Urothelium cell line (cell line): ENCODE data around the gene IMMP2L.
"Not testable (repeated sequence)": the region's sequence is repeated elsewhere in the genome, so short reads cannot be mapped to it uniquely, and the experiment has no call there.

ENCODE experiments used
- DNase-seq: peaks from one replicate; pipeline ENCODE4 v3.0.0; 2011; ENCODE audit warnings: low spot score, mixed read lengths
- FAIRE-seq: peaks from 2 replicates; lab custom pipeline; 2011; peaks lifted over from hg19 to GRCh38; lab: Jason Lieb, UNC

IMMP2L gene

DNA sequence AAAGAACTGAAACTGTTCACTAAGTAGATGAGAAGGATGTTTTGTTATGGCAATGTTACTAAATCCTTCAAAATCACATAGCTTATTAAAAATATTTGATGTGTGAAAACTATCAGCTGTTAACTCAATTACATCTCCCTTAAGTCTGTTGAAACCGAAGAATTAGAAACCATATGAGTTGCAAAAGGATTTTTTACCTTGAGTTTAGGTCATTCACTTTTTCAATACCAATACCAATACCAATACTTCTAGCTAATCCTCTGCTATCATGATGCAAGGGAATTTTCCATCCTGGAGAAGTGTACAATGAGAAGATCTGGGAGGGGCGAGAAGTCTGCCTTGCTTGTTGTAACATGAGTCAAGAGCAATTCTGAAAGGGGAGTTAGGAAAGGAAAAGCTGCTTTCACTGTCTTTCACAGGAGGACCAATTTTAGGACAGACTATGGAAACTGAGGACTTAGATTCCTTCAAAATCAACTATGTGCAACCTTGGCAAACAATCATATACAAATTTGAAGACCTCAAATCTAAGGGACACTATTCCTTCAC, 199.7 kb downstream of the IMMP2L start:
- DNase-seq = peak; percentile 13
- FAIRE-seq = no peak

DNA sequence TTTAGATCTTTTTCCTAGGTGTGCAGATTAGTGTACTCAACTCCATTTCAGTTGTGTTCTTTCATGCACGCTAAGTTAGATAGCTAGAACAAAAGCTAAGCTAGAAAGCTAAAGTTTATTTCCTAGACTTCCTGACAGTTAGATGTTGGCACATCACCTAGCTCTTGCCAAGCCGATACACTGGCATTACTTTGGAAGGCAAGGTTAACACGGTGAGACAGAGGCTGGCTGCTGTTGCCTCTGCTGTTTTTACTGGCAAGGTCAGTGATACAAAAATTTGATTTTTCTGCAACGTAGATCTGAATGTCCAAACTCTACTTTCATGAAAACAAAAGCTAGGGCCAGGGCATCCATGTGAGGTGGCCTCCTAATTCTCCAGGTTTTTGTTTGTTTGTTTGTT, 203.4 kb downstream of the IMMP2L start:
- FAIRE-seq = no peak
- DNase-seq = no peak

DNA sequence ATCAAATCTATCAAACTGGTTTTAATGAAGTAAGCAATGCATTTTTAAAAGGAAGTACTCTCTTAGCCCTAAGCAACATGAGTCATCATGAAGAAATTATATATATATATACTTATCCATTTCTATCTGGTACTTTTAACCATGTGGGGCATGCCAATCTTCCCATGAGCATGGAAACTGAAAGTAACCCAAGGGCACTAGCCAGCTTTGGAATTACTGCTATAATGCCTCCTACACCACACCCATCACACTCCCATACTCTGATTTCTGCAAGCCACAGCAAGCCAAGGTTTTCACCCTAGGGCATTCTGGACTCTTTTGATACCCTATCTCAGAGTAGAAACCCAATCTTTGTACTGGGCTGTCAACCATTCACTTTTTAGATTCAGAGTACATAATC, 204.6 kb downstream of the IMMP2L start:
- DNase-seq = no peak
- FAIRE-seq = no peak

- FAIRE-seq (no peak), DNase-seq (no peak)
Measured at GRCh38 chr7:111356941-111357340, 205.4 kb downstream of the IMMP2L start.

GRCh38 chr7:111352319-111352718, 210.0 kb downstream of the IMMP2L start:
- FAIRE-seq = no peak
- DNase-seq = no peak

- no peak for DNase-seq
- no peak for FAIRE-seq
Measured at GRCh38 chr7:111346219-111346618, 216.1 kb downstream of the IMMP2L start.

DNA sequence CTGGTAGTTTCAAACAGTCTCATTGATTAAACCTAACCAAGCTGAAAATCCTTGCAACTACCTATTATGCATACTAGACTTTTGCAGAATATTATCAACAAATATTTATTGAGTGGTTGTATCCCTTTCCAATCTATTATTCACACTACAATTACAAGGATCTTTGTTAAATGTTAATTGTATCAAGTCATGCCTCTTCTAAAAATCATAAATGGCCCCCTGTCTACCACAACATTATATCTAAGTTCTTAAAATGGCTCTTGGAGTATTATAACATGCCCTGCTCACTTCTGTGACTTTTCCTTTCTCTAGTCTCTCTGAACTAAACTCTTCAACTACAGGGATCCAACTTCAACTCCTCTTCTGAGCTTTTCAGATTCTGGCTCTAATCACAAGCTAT, 219.3 kb downstream of the IMMP2L start:
- DNase-seq (no peak), FAIRE-seq (no peak)

DNA sequence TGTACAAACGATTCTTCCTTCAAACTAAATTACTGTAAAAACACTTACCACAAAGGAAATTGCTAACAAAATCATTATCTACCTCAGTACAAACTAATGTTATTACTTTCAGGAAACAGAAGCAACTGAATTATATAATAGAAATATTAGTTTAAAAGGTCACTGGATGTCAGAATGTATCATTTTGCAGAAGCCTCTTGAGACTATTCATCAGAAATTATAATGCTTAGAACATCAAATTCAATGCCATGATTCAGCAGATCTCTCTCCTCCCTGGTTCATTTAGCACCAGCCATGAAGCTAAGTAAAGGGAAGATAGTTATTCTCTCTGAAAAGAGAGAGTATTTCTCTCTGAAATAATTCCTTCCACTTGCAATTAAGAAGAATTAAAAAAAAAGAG, 223.3 kb downstream of the IMMP2L start:
- no peak for DNase-seq
- no peak for FAIRE-seq

GRCh38 chr7:111333010-111333409, 229.3 kb downstream of the IMMP2L start:
- FAIRE-seq (no peak), DNase-seq (no peak)

GRCh38 chr7:111330235-111330523, 232.1 kb downstream of the IMMP2L start:
- DNase-seq (no peak), FAIRE-seq (no peak)

DNA sequence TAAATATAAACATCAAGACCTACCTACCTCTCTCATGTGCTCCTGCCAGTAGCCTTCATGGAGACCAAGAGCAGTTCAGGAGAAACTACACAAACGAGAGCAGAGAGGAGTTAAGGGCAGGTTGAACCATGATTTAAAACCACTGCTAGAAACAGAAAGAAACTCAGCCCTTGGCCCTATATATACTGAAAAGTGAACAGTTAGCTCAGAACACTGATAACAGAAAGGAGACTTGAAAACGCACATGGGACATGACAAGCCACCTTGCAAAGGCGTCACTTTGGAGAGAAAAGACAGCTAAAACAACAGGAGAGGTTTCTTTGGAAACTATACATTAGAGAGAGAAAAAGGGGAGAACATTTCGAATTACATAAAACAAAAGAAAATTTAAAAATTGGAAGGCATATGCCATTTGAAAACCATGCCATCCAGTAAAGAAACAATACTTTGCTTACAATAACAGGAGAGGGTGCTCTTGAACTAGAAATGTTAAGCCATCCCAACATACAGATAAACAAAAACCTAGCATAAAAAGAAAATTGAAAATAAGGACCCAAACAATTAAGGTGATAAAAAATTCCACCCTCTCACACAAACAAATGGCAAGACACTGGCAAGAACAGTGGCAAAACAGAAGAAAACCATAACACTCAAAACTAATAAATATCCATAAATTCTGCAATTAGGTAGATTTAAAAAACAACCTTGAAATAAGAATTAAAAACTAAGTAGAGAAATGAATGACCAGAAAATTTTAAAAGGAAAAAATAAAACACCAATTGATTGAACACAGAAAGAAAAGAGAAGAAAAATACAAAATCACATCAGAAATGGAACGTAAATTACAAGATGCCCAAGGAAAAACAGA, 232.7 kb downstream of the IMMP2L start:
- DNase-seq (no peak), FAIRE-seq (no peak)

GRCh38 chr7:111328487-111328886, 233.8 kb downstream of the IMMP2L start:
- FAIRE-seq (no peak), DNase-seq (no peak)

DNA sequence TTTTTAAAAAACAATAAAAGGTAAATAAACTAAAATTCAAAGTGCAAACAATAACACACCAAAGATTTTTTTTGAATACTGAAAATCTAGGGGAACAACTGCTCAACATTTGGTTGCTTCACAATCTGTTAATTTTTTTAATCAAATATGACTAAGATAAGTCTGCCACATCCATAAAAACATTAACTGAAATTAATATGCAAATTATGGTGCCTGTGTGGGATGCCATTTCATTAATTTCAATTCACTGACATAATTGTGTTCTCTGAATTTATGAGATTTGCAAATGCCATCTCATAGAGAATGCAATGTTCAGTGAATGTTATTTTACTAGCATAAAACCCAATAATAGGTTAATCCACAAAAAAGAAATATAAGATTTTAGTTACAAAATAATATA, 237.5 kb downstream of the IMMP2L start:
- FAIRE-seq (no peak), DNase-seq (no peak)

GRCh38 chr7:111324228-111324627, 238.1 kb downstream of the IMMP2L start:
- FAIRE-seq (no peak), DNase-seq (no peak)

DNA sequence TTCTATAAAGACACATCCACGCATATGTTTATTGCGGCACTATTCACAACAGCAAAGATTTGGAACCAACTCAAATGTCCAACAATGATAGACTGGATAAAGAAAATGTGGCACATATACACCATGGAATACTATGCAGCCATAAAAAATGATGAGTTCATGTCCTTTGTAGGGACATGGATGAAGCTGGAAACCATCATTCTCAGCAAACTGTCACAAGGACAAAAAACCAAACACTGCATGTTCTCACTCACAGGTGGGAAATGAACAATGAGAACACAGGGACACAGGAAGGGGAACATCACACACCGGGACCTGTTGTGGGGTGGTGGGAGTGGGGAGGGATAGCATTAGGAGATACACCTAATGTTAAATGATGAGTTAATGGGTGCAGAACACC, 238.6 kb downstream of the IMMP2L start:
- not testable (repeated sequence) for DNase-seq, FAIRE-seq

DNA sequence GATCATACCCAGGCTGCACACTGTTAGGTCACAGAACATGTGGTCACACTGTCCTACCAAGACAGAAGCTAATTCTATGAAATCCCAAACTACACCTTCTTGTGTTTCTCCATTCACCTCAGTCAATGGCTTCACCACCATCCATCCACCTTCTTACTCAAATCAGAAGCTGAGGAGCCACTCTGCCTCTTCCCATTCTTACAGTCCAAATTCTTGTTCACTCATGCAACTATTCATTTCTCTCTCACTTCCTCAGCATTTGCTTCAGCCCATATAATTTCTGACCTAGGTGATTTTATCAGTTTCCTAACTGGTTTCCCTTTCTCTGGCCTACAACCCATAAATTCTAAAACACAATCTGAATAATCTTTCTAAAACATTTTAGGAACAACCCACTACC, 242.2 kb downstream of the IMMP2L start:
- no peak for DNase-seq

GRCh38 chr7:111312966-111313365, 249.3 kb downstream of the IMMP2L start:
- DNase-seq (no peak), FAIRE-seq (no peak)

More for the DNA sequence above, 242.2 kb downstream of the IMMP2L start:
- no peak for FAIRE-seq

GRCh38 chr7:111308691-111309090, 253.6 kb downstream of the IMMP2L start:
- FAIRE-seq (no peak), DNase-seq (no peak)

DNA sequence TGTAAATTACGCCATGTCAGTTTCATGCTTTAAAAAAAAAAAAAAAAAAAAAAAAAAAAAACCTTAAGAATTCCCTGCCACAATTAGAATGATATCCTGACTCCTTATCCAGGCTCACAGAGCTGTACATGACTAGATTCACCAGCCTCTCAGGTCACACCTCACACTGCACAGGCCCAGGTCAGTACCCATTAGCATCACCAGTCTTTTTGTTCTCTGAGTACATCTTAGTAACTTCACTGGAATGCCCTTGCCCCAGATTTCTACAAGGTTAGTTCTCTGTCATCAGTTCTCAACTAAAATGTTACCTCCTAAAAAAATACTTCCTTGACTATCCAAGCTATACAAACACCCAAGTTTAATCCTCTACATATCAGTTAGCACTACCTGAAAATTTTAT, 260.4 kb downstream of the IMMP2L start:
- FAIRE-seq (no peak), DNase-seq (no peak)

GRCh38 chr7:111294494-111294893, 267.8 kb downstream of the IMMP2L start:
- FAIRE-seq = no peak

DNA sequence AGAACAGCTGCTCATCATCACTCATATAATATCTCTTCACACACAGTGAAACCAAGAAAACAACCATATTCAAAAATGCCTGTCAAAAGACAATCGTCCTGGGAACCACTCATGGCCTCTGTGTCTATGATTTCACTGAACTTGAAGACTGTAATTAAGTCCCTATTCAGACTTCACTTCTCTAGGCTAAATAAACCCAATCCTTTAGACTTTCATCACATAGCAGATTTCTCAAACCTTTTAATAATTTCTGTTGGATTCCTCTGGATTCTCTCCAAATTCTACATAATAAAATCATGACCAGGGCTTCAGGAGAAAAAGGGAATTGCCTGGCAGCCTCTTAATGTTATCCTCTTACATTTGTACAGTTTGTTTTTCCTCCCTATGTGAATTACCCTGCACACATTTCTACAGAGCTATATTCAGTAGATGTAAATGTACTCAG, 270.2 kb downstream of the IMMP2L start:
- DNase-seq (no peak), FAIRE-seq (no peak)

More at GRCh38 chr7:111294494-111294893, 267.8 kb downstream of the IMMP2L start:
- DNase-seq = no peak

- FAIRE-seq (no peak), DNase-seq (no peak)
Measured at GRCh38 chr7:111290982-111291381, 271.3 kb downstream of the IMMP2L start.

DNA sequence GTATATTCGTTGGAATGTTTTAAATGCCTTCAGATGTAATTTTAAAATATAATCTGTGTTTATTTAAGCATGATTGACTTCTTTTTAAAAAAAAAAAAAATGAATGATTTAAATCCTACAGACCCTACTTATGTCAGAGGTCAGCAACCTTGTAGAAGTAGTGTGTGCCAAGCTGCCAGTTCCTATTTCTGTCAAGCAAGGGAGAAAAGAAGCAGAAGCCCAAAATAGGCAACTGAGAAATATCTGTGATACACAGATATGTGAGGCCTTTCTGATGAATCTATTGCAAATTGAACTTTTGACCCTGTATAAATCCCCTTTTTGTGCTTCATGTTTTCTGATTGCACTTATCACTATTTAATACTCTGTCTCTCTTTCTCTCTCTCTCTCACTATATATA, 271.9 kb downstream of the IMMP2L start:
- FAIRE-seq (no peak), DNase-seq (no peak)
